ENCODE data around the gene PSMB10. TPM values are rescaled to one million over a fixed set of nuclear protein-coding genes. Genes with fewer than 3 reads are reported as not detected.
"Not testable (repeated sequence)": the region's sequence is repeated elsewhere in the genome, so short reads cannot be mapped to it uniquely, and the experiment has no call there.

The PSMB10 gene
- polyA plus RNA-seq (ENCODE audit: insufficient read length in 4 of 4), result 10 to 100 TPM; 20.3 to 31.6 (median 22.8) TPM

DNA sequence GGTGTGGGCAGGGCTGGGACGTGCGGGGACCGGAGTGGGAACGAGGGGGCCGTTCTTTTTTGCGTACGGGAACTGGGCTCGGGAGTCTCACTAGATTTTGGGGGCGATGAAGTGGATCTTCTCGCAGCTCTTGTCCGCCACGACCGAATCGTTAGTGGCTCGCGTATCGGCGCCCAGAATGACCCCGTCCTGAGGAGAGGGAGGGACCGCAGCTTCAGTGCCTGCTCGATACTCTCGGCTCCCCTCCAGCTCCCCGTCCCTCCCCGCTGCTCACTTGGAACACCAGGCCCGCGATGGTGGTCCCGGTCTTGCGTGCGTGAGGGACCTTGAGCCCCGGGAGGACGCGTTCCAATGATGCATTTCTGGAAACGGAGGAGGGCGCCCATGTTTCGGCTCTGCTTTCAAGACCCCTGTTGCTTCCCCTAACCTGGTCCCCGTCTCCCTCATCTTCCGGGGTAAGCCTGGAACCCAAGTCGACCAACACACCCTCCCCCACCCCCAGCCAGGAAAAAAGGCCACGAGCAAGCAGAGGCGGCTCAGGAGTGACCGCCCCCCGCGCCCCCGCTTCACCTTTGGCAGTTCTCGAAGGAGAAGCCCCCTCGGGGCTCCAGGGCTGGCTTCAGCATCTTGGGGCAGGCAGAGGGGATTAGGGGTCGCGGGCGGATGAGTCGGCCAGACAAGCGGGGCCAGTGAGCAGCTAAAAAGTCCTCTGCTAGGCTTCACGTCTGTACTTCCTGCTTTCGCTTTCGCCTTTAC, at the start of gene PSMB10:
PSMB10 (minus strand) TSS at position 727 of the 756 bp plus-strand sequence; CDS start at position 626, 101 bp downstream.
- DNase-seq (ENCODE audit: low read depth in 4 of 4, low spot score in 3 of 4), result peak; percentile 18 to 37 (median 24)

DNA sequence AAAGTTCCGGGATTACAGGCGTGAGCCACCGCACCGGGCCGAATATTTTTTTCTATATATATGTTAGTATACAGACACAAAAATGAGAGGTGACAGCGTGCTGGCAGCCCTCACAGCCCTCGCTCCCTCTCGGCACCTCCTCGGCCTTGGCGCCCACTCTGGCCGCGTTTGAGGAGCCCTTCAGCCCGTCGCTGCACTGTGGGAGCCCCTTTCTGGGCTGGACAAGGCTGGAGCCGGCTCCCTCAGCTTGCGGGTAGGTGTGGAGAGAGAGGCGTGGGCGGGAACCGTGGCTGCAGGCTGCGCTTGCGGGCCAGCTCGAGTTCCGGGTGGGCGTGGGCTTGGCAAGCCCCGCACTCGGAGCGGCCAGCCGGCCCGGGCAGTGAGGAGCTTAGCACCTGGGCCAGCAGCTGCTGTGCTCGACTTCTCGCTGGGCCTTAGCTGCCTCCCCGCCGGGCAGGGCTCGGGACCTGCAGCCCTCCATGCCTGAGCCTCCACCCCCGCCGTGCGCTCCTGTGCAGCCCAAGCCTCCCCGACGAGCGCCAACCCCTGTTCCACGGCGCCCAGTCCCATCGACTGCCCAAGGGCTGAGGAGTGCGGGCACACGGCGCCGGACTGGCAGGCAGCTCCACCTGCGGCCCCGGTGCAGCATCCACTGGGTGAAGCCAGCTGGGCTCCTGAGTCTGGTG, 45.5 kb upstream of the PSMB10 start:
- no peak for DNase-seq (ENCODE audit: low read depth in 4 of 4, low spot score in 3 of 4)

DNA sequence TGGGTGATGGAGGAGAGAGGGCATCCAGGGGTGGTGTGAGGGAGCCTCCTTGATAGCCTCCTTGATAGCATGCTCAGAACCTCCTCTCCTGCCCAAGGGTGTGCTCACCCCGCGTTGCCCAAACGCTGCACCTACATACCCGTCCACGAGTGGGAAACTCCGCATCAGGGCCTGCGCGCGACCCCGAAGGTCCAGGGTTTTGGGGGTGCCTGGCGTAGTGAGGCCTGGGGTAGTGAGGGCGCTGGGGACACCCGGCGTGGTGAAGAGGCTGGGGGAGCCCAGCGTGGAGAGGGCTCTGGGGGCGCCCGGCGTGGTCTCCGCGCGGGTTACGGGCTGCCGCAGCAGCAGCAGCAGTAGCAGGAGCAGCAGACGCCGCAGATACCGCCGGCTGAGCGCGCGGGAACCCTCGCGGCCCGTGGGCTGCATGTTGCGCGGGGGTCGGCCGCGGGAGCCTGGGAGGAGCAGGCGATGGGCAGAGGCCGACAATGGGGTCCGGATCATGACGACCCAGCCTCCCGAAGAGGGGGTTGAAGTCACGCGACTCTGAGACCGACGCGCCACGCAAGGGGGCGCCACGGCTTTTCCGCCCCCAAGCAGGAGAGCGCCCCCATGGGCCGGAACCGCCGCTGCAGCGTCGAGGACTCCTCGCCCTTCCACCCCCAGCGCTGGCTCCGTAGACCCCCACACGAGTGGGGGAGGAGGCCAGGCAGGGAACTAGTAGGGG, 43.5 kb upstream of the PSMB10 start, which contains the start of gene DPEP3:
DPEP3 (minus strand) TSS at position 545 of the 724 bp plus-strand sequence; CDS start at position 426, 119 bp downstream.
- DNase-seq (ENCODE audit: low read depth in 4 of 4, low spot score in 3 of 4), result no peak

DNA sequence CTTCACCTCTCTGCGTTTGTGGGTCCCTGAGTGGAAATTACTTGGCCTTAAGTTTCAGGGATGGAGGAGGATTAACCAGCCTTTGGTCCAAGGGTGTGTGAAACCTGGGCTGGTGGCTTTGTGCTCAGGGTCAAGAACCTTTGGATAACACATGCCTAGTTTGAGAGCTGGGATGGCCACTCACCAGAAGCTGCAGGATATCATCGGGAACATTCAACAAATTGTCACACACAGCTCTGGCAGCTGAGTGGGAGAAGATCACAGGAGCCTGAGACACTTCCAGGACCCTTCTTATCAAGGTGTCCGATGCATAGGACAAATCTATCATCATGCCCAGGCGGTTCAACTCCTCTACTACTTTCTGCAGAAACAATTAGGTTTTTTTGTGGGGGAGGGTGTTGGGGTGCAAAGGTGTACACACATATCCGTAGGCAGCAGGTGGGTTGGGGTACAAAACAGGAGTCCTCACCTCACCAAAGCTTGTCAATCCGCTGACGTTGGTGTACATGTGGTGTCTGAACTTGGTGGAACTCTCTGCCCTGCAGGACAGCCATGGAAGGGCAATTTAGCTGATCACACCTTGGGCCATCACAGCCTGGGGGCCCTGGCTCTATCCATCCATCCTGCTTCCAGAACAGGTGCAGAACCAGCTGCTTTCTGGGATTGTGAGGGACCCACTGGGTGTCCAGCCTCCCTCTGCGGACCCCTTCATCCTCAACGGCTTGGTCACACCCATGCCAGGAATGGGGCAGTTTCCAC, 41.0 kb upstream of the PSMB10 start:
- DNase-seq (ENCODE audit: low read depth in 4 of 4, low spot score in 3 of 4), result no peak

DNA sequence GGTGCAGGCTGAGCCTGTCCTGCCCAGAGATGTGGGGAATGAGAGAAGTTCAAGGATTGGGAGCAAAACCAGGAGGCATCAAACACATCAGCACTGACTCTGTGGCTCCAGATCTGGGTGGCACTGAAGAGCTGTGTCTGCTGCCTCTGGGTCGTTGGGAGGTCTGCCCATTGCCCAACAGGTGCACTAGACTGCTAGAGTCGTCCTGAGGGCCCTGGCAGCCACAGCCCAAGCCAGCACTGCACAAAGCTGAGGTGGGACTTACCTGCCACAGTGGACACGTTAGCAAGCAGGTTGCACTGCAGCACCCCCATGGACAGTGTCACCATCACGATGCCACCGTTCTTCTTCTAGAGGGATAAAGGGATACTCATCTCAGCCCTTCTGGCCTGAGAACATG, 40.4 kb upstream of the PSMB10 start:
- DNase-seq (ENCODE audit: low read depth in 4 of 4, low spot score in 3 of 4), result no peak

DNA sequence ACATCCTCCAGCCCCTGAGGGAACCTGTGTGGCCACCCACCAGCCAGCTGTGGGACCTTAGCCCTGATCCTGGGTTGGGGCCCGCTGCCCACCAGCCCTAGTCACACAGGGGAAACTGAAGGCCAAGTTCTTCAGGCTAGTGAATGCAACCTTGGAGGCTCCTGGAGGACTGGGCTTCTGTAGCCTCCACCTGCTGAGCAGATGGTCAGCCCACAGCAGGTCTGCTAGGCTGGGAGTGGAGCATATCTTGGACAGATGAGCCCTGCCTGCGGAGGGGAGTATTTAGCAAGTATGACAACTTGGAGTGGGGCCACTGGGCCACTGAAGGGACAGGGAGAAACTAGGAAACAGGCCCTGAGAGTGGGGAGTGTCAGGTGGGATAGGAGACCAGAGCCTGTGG, 39.6 kb upstream of the PSMB10 start:
- no peak for DNase-seq (ENCODE audit: low read depth in 4 of 4, low spot score in 3 of 4)

DNA sequence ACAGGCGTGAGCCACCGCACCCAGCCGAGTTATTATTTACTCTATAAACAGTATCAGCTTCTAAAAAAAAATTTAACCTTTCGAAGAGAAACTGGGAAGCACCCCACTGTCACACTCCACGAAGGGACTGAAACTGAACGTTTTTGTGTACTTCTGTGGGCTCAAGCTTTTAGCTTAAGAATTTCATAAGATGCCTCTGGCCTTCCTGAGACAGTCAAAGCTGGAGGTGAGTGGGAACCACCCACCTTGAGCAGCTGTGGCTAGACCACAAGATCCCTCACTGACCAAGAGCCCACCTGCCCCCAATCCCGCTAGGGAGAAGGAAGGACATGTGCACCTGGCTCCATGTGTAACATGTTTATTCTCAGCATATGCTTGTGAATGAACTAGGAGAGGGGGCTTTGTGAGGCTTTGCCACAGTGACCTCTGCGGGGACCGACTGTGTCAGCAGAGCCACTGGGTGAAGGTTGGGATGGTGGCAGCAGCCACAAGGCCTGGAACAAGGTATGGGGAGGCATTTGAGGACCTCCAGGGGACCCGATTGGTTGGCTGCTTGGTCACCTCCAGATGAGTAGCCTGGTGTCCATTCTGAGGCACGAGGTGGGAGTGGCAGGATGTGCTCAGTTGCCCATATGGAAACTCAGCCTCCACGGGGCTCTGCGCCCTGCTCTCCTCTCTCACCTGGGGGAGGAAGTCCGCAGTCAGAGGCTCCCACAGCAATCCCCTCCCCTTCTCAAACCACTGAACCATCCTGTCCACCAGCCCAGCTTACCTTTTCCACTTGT, 38.9 kb upstream of the PSMB10 start:
- DNase-seq (ENCODE audit: low read depth in 4 of 4, low spot score in 3 of 4), result no peak

DNA sequence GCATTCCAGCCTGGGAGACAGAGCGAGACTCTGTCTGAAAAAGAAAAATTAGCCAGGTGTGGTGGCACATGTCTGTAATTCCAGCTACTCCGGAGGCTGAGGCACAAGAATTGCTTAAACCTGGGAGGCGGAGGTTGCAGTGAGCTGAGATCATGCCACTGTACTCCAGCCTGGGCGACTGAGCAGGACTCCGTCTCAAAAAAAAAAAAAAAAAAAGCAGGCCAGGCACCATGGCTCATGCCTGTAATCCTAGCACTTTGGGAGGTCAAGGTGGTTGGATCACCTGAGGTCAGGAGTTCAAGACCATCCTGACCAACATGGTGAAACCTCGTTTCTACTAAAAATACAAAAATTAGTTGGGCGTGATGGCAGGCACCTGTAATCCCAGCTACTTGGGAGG, 35.6 kb upstream of the PSMB10 start:
- not testable (repeated sequence) for DNase-seq (ENCODE audit: low read depth in 4 of 4, low spot score in 3 of 4)

DNA sequence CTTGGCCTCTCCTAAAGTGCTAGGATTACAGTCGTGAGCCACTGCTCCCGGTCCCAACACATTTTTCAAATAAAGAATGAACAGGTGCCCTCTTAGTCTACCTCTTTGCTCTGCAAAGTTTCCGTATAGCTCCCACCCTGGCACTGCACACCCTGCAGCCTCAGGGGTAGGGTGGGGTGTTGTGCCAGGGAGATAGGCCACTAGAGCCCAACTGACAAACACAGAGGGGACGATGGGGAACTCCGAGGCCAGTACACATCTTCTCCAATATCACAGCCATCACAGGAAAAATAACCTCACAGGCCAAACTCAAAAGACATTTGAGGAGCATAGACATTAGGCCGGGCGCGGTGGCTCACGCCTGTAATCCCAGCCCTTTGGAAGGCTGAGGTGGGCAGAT, 34.5 kb upstream of the PSMB10 start:
- DNase-seq (ENCODE audit: low read depth in 4 of 4, low spot score in 3 of 4), result no peak

DNA sequence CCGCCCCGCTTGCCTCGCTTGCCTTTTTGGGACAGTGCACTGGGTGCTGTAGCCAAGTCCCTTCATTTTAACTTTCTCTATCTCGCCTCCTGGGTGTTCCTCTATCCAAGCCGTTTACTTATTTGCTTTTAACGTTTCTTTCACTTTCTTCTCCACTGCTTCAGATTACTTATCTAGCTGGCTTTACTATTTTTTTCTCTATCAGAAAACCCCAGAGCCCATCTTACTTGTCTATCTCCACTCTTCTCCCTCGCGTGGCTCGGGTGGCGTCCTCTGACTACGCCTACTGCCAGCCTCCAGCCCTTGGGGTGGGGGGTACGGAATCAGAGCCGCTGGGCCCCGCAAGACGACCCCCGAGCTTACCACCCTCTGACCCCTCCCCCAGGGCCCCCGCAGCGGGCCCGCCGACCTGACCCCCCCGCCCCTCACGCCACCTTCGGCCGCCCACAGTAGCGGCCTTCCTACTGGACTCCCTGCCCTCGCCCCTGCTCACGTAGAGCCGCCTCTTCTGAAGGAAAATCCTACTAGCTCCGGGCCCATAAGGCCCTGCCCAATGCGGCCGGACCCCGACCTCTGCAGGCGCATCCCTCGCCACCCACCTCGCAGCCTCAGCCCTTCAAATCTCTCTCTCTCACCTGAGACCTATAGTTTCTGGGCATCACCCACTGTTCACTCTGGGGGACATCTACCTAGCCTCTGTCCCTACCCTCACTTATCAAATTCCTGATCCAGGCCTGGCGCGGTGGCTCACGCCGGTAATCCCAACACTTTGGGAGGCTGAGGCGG, 32.8 kb upstream of the PSMB10 start:
- DNase-seq (ENCODE audit: low read depth in 4 of 4, low spot score in 3 of 4), result no peak

DNA sequence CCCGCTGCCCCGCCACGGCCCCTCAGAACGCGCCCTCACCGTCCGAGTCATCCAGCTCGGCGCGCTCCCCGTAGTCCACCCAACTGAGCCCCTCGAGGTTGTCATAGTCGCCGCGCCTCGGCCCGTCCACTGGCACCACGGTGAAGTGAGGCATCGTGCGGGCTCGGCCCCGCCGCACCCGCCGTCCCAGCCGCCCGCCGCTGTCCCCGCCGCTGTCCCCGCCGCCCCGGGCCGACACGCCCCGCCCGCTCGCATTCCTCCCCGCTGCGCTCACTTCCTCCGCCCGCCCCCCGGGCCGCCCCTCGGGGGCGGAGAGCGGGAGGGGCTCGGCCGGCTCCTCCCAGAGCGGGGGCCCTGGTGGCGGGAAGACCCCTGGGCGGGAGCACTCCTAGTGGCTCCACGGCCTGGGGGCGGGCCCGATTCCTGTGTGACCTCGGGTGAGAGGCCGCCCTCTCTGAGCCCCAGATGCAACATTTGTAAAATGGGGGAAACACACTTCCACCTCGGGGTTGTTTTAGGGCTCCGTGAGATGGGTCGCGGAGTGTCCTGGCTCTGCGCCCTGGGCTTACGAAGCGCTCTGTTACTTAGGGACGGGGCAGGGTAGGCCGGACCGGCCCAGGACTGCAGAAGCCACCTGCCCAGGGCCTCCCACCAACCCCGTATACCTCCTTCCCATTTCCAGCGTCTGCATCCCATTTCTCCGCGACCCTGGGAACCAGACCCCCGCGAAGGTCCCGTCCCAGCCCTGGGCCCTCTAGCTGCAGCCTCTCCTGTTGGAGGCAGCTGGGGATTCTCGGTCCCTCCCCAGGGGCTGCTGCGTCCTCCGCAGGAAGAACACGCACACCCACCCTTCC, 32.0 kb upstream of the PSMB10 start, which contains the start of gene SLC12A4:
SLC12A4 (minus strand) TSS at position 238 of the 854 bp plus-strand sequence; CDS start at position 154, 84 bp downstream.
- DNase-seq (ENCODE audit: low read depth in 4 of 4, low spot score in 3 of 4), result peak; percentile 69 to 86 (median 80)

DNA sequence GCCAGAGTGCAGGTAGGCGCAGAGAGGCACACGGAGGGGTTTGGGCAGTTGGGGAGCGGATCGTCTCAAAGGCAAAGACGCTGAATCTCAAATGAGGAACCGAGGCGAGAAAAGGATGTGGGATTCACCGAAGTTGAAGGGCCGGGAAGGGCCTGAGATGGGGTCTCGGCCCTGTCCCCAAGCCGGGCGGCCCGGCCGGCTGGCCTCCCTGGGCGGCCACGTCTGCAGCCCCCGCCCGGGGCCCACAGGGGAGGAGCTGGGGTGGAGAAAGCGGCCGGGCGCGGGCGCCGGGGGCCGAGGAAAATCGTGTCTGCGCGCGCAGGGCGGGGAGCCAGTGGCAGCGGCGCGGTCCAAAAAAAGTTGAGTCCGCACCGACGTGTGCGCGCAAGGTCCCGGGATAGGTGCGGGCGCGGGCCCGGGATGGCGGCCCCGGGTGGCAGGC, 31.3 kb upstream of the PSMB10 start:
- DNase-seq (ENCODE audit: low read depth in 4 of 4, low spot score in 3 of 4), result no peak

DNA sequence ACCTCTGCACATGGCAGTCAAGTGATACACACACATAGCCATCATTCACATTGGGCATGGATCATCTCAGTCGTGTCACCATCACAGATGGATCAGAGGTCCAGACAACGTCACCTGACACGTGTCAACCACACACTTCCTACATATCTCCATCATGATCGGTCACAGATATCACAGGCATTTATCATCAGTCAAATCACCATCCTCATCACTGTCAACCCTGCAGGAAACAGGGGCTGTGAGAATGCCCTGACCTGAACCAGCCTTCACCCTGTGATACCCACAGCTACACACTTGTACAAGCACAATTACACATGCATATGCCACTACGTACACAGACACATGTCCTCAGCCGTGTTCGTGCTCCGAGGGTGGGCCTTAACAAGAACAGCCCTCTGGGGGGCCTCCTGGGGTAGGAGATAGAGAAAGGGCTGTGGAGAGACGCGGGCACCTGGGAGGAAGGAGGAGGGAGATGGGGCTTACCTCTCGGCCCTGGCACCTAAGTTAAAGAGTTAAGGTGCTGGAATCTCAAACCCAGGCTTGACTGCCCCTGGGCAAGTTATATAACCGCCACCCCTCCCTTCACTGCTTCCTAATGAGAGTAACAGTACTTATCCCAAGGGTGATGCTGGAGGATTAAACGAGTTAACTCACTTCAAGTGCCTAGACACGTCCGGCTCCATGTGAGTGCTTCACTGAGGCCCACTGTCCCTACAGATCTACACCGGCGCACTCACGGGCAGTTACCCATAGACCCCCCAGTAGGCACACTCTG, 30.7 kb upstream of the PSMB10 start:
- DNase-seq (ENCODE audit: low read depth in 4 of 4, low spot score in 3 of 4), result no peak

DNA sequence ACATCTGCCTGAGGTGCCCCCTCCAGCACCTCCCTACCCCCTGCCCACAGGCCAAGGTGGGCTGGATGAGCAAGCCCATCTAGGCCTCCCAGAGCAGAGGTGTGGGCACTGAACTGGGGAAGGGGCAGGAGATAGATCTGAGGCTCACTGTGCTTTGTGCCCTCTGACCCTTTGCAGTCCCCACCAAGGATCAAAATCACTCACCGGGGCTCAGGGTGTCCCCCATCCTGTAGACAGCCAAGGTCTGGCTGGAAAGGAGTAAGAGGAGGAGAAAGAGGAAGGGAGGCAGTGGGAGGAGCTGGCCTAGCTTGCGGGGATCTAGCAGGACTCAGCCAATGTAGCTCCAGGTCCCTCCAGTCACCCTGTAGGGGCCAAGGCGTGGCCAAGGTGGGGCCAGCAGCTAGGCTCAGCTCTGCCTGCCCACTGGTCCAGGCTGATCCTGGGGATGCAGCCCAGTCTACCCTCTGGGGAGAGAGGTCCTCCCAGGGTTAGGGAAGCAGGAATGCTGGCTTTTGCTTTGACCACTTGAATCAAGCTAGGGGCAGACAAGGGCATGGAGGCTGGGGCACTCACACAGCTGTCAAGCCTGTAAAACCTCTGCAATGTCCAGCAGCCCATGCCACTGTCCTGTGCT, 30.0 kb upstream of the PSMB10 start:
- no peak for DNase-seq (ENCODE audit: low read depth in 4 of 4, low spot score in 3 of 4)

DNA sequence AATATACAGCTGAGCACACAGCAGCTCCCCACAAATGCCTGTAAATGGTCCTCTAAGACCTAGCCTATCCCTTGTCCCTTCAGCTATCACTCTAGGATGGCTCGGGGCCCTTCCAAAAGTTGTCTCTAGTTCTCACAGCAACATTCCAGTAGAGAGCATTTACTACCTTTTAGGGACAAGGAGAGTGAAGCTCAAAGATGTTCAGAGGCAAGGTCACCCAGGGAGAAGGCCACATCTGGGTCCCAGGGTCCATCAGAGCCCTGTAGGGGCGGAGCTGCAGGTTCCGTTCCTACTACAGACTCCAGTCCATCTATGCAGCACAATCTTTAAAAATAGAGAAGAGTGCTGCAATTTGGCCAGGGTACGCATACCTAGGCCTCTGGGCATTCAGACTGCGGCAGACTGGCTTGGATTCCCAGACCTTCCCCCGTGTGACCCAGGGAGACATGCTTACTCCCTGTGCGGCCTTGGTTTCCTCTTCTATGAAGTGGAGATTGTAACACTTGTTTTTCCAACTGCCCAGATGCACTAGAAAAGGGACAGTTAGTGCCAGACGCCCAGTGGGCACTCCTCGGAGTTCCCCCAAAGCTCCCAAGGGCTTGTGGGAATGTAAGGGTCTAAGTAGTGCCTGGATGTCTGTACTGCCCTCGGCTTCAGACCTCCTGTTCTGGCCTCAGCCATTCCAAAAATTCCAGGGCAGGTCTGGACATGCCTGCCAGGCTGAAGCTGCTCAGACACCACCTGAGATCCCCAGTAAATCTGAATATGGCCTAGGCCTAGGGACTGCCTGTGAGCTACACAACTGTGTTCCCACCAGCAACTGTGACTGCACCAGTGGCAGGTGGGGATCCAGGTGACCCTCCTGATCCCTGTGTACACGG, 29.3 kb upstream of the PSMB10 start:
- no peak for DNase-seq (ENCODE audit: low read depth in 4 of 4, low spot score in 3 of 4)

Data from left renal pelvis (tissue), 4 donors.